DND-41 (cell line): ENCODE data around the gene UIMC1.

Source experiments
- CTCF ChIP-seq: IDR thresholded peaks from 2 replicates; pipeline ENCODE4 v1.5.1; 2012; ENCODE audit warnings: borderline replicate concordance, low read length, moderate library complexity, mild to moderate bottlenecking; ENCODE audit not compliant: poor library complexity, severe bottlenecking; ENCODE audit errors: extremely low read depth
- EZH2 ChIP-seq: IDR thresholded peaks from 3 replicates; pipeline ENCODE4 v1.6.1; 2012; ENCODE audit warnings: borderline replicate concordance, low read depth, mild to moderate bottlenecking, moderate library complexity, low read length, inconsistent platforms; ENCODE audit not compliant: severe bottlenecking

DNA sequence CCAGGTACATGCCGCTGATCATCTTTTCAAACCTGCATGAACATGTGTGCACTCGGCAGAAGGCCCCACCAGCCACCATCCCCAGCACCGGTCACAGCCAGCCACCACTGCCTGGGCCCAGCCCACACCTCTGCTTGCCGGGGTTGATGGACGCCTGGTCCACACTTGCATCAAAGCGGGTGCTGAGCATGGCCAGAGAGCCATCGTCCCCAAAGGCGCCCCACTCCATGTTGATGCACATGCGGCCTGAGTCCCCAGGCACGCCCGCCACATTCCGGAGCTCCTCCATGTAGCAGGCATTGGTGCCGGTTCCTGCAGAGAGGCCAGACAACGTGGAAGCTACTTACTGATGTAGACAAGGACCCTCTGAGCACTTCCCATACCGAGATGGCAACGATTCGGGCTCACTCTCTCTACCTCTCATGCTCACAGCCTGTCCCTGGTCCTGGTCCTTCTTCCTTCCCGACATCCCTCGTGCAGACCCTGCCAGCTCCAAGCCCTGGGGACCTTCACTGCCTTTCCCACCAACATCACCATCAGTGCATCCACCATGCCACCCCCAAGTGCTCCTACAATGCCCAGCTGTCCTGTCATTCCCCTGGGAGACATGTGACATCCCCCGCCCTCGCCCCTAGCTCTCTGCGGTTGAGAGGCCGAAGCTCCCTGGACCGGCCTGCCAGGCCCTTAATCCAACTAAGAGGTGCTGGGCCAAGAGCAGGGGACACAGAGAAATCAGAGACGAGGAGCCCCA, 124.6 kb downstream of the UIMC1 start:
- TF ChIP-seq CTCF (no peak), EZH2 (no peak)
